Stimulated activated CD4-positive, alpha-beta T cell treated with anti-CD3 and anti-CD28 coated beads, Interleukin-1b, Interleukin-23, amount 100 ng/mL, for 1 hour (primary cell): Measurements from ENCODE around the gene PHYKPL.
"Not testable (repeated sequence)": the region's sequence is repeated elsewhere in the genome, so short reads cannot be mapped to it uniquely, and the experiment has no call there.

ENCODE experiments used
- DNase-seq, 2 donors: peaks; one replicate each; pipeline ENCODE4 v3.0.0-alpha.2; 2020; ENCODE audit warnings: low read depth in 2 of 2

PHYKPL gene

DNA sequence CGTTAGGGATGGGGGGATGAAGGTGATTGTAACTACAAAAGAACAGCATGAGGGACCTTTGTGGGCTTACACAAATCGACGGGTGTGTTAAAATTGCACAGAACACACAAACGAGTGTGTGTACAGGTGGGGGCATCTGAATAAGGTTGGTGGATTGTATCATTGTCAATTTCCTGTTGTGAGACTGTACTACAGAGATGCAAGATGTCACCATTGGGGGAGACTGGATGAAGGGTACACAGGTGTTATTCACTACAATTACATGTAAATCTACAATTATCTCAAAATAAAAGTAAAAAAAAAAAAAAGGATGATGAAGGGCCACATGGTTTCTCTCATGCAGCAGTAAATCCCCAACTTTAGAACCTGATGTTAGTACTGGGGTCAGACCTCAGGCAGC, 31.4 kb upstream of the PHYKPL start:
- no peak for DNase-seq

- DNase-seq = no peak
These were observed 29.3 kb upstream of the PHYKPL start for GRCh38 chr5:178261666-178262600.

GRCh38 chr5:178259623-178260536, 27.3 kb upstream of the PHYKPL start:
- no peak for DNase-seq

- no peak for DNase-seq
These were observed 25.0 kb upstream of the PHYKPL start for GRCh38 chr5:178257650-178258049.

DNA sequence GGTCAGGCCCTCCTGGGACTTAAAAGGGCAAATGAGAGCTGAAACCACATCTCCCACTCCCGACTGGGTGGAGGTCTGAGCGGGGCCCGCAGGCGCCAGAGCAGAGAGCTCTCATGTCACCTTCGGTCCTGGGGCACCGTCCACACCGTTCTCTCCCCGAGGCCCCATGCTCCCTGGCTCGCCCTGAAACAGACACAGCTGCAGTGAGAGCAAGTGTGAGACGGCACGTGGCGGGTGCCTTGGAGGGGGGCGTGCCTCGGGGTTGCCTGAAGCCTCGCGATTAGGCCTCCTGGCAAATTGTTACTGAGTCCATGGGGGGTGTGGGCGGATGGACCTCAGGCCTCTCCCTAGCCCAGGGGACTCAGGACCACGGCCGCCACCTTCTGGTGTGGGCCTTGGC, 24.1 kb upstream of the PHYKPL start:
- no peak for DNase-seq

GRCh38 chr5:178253632-178254031, 21.0 kb upstream of the PHYKPL start:
- not testable (repeated sequence) for DNase-seq

GRCh38 chr5:178252258-178252657, 19.7 kb upstream of the PHYKPL start:
- DNase-seq = no peak

- no peak for DNase-seq
These were observed 17.7 kb upstream of the PHYKPL start for GRCh38 chr5:178250263-178250662.

DNA sequence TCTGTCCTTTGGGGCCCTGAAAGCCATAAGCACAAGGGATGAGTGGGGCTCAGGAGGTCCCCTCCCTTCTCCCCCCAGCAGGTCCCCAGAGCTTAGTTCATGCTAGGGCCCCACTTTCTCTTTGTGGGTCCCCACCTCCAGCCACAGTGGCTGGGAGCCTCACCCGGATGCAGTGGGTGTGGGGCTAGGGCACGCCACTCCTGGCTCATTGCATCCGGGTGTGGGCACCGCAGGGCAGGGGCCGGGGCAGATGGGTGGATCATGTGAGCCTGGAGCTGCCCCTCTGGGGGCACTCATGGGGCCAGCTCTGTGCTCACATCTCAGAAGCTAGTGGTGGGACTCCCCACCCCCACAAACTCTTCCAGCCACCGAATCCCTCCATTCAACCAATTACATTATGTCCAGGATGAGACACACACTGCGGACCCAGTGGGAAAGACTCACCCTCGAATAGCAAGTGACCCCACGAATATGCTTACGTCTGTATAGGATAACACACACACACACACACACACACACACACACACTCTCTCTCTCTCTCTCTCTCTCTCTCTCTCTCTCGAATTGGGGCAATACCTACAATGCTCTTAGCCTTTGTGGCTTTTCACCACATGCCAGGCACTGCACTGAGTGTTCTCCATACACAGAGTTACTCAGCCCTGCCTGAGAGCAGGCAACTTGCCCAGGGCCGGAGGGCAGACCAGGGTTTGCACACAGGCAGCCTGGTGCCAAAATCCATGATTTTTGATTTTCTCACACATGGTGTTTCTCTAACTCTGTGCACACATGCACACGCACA, 16.8 kb upstream of the PHYKPL start:
- DNase-seq = no peak

- no peak for DNase-seq
These were observed 16.1 kb upstream of the PHYKPL start for GRCh38 chr5:178248750-178249149.

DNA sequence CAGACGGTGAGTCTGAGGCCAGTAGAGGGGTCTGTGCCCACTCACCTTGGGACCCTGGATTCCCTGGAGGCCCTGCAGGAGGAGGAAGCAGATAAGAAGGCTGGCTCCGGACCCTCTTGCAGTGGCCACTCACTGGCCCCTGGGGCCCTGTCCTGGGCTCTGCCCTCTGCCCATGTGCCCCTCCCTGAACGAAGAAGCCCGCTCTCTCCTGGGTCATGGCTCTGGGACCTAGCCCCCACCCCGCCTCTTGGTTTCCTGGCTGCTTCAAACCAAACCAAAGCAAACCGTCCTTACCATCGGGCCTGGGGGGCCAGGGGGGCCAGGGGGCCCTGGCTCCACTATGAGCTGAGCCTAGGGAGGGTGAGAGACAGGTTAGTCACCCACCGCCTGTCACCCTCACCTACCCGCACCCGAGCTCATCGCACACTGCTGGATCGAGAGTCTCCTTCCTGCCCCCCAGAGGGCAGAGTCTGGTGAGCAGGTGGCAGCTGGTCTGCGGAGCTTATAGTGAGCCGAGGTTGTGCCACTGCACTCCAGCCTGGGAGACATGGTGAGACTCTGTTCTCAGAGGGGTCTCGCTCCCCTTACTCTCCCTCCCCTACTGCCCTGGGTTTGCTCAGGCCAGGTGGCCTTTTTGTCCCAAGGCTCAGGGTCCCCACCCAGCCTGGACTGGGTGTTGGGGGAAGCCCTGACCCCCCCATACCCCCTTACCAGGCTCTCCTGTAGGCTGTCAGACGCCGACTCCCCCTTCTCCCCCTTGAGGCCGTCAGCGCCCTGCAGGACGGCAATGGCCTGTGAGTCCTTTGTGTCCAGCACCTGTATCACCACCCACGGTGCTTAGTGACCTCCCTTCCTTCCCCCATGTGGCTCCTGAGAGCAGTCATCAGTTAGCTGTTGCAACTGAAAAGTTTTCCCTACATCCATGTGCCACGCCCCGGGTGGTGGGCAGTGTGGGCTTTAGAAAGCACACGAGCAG, 15.2 kb upstream of the PHYKPL start:
- no peak for DNase-seq

GRCh38 chr5:178246624-178247279, 14.2 kb upstream of the PHYKPL start:
- DNase-seq = no peak

- no peak for DNase-seq
These were observed 12.8 kb upstream of the PHYKPL start for GRCh38 chr5:178245389-178245788.

GRCh38 chr5:178244576-178244975, 12.0 kb upstream of the PHYKPL start:
- DNase-seq = no peak

GRCh38 chr5:178242416-178242815, 9.8 kb upstream of the PHYKPL start:
- no peak for DNase-seq

DNA sequence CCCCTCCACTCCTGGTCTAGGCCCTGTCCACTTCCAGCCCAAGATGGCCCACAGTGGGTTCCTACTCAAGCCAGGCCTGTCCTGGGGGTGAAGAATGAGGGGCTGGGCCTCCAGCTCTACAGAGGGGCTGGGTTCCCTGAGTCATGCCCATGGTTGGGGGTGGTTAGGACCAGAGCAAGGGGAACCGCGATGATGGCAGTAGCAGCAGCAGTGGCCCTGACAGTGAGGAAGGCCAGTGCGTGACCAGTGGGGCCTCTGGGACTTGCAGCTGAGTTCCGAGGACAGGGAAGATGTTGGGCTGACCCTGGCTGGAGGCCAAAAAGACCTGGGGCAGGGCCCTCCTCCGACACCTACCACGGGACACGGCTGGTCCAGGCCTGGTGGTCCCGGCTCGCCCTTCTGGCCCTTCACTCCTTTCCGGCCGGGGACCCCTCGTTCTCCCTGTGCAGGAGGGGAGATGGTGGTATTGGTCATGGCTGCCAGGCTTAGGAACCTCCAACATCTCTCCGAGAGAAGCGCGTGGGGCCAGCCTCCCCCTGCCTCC, 9.2 kb upstream of the PHYKPL start:
- DNase-seq = no peak

DNA sequence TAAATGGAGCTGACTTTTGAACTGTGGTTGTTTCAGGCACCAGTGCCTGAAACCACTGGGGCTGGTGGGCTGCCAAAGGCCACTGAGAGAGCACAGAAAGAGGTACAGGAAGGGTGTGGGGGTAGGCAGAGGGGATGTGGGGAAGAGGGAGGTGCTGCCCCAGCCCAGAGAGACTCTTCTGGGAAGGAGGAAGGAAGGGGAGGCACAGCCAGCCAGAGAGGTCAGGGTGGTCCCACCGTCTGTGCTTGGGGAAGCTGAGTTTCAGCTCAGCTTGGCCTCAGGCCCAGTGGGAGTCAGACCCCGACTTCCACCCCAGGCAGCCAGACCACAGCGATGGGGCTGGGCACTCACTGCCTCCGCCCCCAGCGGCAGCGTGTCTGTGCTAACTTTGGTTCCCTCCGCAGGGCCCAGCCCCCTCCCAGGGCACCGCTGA, 8.6 kb upstream of the PHYKPL start:
- no peak for DNase-seq

GRCh38 chr5:178240766-178241165, 8.2 kb upstream of the PHYKPL start:
- no peak for DNase-seq

GRCh38 chr5:178240341-178240741, 7.7 kb upstream of the PHYKPL start:
- no peak for DNase-seq
